Ramos (cell line): ENCODE measurements around the gene DOCK11.

Experiments
- in situ Hi-C: fragments of 300-500 bp; cut with MboI; formaldehyde crosslinking; loops from one replicate; pipeline ENCODE4 v1.14.3; 2022; ENCODE audit warnings: low sequenced_read_pairs; ENCODE audit not compliant: unreplicated experiment

Gene DOCK11

DNA sequence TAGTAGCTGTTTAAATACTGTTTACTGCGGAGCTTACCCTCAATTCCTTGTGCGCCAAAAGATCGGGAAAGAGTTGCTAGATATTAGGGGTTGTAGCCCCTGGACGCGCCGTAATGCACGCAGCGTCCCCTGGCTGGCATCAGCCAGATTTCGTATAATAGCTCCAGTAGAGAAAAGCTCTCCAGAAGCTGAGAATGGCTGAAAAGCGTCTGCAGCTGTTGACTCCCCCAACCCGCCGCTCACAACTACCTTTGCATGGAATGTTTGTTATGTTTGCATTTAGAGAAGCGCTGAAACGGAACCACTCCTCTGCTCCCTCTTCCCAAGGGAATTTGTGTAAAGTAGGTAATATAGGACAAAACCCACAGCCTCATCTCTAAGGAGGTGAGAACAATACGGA is 3.7 kb downstream of the DOCK11 start:
- in situ Hi-C loops: no loop called here

DNA sequence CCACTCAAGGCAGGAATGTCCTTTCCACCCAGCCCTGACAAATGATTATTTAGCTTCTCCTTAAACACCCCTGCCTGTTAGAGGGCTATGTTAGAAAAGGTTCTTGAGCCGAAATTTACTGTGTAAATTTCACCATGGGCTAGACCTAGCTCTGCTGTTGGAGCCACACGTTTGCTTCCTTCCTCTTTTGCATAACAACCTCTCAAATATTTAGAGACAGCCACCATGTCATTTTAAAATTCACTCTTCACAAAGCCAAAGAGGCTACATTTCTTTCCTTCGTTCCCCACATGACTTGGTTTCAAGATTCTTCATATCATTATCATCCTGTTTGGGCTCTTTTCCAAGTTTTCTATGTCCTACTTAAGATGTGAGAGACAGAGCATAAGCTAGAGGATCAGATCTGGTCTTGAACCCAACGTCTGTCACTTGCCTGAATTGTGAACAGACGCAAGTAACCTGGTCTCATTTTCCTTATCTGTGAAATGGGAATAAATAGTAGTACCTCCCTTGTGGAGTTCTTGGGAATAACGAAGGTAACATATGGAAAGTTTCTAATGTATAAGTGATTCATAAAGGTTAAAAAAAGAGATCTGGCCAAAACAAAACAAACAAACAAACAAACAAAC is 6.7 kb downstream of the DOCK11 start:
- in situ Hi-C loops: no loop called here

DNA sequence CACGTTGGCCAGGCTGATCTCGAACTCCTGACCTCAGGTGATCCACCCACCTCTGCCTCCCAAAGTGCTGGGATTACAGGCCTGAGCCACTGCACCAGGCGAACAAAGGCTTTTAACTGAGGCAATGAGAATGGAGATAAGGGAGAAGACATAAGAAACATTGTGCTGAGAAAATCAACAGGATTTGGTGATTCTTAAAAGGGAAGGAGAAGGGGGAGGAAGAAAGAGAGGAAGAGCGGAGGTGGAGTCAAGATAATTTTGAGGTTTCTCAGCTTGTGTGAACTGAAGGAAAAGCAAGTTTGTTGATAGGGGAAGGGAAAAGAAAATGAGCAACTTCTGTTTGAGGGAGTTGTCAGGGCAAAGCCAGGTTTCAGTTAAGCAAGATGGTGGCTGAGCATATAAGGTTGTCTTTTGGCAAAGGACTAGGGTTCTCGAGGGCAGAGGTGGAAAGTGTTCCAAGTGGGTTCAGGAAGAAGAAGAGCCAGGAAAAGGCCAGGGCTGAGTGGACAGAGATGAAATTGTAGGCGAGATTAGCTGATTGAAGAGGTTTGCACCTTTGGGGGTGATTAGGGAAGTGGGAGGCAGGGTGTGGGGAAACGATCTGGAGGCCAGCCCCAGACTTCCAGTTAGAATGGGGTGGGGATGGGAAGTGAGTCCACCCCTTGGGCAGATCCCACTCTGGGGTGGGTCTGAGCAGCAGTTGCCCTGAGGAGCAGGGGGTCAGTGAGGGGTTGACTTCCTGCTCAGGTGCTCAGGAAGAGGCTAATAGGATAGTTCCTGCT is 7.8 kb downstream of the DOCK11 start:
- in situ Hi-C loops: no loop called here

GRCh38 chrX:118504581-118504980 is 9.0 kb downstream of the DOCK11 start:
- in situ Hi-C loops: no loop called here

- in situ Hi-C loops: no loop called here
Observed at GRCh38 chrX:118506805-118507480, 11.3 kb downstream of the DOCK11 start.

DNA sequence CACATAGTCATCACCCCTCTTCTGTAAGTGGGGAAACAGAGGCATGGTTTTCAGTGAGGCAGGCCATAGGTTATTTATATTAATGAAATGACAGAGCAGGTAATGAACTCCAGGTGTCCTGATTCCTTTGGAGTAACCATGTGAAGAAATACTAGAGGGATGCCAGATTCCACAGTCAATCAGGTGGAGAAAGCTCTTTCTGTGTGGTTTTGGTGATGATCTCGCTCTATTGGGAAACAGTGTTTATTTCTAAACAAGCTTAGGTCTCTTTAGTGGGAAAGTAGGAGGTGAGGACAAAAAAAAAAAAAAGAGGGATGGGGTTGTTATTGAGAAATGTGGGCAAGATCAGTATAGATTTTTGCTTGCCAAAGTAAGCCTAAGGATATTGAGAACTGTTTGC is 12.2 kb downstream of the DOCK11 start:
- in situ Hi-C loops: no loop called here

- in situ Hi-C loops: no loop called here
Observed at GRCh38 chrX:118508221-118508620, 12.6 kb downstream of the DOCK11 start.

DNA sequence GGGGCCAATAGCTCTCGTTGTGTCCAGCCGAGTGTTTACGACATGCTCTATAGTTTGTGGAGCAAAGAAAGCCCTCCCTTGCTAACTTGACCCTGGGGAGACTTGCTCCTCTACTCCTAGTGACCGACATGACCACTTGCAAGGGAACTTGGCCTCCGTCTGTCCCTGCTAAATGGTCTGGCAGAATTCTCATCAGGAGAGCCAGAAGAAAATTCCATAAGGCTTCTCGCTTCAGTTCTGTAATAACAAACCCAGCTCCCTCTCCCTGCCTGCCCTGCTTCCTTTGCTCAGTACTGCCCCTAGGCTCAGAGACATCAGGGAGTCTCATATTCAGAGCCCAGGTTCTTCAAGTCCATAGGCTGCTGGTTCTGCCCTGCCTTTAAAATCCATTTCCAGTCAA is 13.0 kb downstream of the DOCK11 start:
- in situ Hi-C loops: no loop called here

DNA sequence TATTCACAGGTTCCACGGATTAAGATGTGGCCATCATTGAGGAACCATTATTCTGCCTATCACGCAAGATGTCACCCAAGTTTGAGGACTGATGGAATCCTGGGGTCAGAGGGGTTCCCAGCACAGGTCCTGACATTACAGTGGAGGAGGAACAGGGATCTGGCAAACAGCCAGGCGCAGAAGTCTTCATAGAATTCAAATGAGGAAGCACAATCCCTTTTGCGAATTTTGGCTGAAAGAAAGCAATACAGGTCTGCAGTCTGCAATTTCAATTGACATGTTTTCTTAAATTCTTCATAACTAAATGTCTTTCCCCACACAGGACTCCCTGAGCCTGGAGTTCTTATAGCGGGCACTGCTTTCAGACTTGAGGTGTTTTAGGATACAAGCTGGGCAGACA is 14.5 kb downstream of the DOCK11 start:
- in situ Hi-C loops: no loop called here

GRCh38 chrX:118513120-118513898 is 17.7 kb downstream of the DOCK11 start:
- in situ Hi-C loops: no loop called here

GRCh38 chrX:118519411-118520215 is 24.0 kb downstream of the DOCK11 start:
- in situ Hi-C loops: no loop called here

DNA sequence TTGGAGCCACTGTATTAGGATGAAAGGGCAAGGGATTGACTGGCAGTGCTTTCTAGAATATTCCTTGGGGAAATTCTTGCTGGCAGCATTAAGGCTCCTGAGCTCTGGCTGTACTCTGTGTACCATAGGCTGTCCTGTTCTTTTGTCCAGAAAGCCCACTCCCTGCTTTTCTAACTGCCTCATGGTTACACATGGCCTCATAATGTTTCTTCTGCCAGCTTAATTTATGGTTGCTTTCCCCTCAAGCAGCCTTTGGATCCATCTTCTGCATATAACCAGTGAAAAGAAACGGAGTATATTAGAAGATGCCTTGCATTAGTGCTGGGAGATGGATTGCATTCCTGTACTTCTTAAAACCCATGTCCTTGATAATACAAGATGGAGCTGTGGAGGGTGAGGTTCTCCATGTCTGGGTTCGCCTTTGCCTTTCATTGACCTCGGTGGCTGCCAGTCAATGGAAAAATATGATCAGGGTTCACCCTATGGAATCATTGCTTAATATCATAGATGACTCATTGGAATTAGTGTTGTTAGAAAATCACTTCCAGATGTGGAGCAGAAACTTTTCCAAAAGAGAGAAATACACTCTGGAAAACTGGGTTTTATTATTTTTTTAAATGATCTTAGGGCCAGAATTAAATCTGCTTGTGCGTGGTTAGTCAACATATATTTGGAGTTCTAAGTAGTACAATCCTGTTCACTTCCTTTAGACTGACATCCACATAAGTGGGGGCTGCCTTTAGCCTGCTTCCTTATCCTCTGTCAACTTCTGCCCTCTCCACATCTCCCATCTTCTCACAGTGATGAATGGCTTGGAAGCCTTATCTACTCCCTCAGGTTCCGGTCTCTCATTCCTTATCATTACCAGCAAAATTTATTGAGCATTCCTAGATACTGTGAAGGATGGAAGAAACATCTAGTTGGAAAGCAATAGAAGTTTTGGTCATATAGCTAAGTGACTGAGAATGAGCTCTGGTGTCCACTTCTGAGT is 24.9 kb downstream of the DOCK11 start:
- in situ Hi-C loops: no loop called here

- in situ Hi-C loops: no loop called here
Observed at GRCh38 chrX:118521435-118521834, 25.8 kb downstream of the DOCK11 start.

DNA sequence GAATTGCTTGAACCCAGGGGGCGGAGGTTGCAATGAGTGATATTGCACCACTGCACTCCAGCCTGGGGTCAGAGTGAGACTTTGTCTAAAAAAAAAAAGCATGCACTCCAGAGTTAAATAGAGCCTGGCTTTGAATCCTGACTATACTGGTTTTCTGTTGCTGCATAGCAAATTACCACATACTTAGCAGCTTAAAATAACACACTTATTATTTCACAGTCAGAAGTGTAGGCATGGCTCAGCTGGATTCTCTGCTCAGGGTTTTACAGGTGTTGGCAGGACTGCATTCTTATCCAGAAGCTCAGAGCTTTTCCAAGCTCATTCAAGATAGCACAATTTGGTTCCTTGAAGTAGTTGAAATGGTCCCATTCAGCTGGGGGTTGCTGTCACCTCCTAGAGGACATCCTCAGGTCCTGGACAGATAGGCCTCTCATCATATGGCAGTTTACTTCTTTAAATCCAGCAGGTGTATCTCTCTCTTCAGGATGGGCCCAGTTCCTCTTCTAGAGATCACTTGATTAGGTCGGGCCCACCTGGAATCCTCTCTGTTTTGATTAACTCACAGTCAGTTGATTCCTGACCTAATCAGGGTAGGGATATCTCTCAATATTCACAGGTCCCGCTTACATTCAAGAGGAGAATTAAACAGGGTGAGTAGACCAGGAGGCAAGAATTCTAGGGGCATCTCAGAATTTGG is 26.8 kb downstream of the DOCK11 start:
- in situ Hi-C loops: no loop called here

- in situ Hi-C loops: no loop called here
Observed at GRCh38 chrX:118523920-118524319, 28.3 kb downstream of the DOCK11 start.

GRCh38 chrX:118524344-118524743 is 28.7 kb downstream of the DOCK11 start:
- in situ Hi-C loops: no loop called here

GRCh38 chrX:118525174-118525730 is 29.6 kb downstream of the DOCK11 start:
- in situ Hi-C loops: no loop called here

DNA sequence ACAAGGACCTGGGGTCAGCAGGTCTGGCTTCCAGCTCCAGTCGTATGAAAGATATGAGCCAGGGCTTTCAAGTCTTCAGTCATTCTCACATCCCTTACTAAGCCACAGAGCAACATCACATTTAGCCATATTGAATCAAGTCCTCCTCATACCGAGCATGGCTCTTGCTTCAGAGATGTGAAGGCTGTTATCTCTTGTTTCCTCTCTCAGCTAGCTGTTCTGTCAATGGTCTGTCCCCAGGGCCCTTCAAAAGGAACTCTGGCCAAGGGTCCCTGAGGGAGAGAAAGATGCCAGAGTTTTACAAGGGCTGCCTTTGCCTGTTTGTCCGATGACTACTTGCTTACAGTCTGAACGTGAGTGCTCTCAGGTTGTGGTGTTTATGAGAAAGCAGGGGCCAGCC is 30.5 kb downstream of the DOCK11 start:
- in situ Hi-C loops: no loop called here
